Activated naive CD4-positive, alpha-beta T cell treated with anti-CD3 and anti-CD28 coated beads, Interleukin-2, amount 50 U/mL, for 24 hours (primary cell): Measurements from ENCODE around the gene ITSN2.

Experiments
- H3K27ac Mint-ChIP-seq: one replicate; pipeline ENCODE4 v1.8.0; 2021; ENCODE audit warnings: mild to moderate bottlenecking, mixed read lengths
- H3K27me3 Mint-ChIP-seq: one replicate; pipeline ENCODE4 v1.8.0; 2021; ENCODE audit warnings: mixed read lengths
- H3K36me3 Mint-ChIP-seq: one replicate; pipeline ENCODE4 v1.8.0; 2021; ENCODE audit warnings: mixed read lengths
- H3K4me1 Mint-ChIP-seq: one replicate; pipeline ENCODE4 v1.8.0; 2021; ENCODE audit warnings: mixed read lengths
- H3K4me3 Mint-ChIP-seq: one replicate; pipeline ENCODE4 v1.8.0; 2021; ENCODE audit warnings: mild to moderate bottlenecking, mixed read lengths
- H3K9me3 Mint-ChIP-seq: one replicate; pipeline ENCODE4 v1.8.0; 2021; ENCODE audit warnings: mixed read lengths

Gene ITSN2

DNA sequence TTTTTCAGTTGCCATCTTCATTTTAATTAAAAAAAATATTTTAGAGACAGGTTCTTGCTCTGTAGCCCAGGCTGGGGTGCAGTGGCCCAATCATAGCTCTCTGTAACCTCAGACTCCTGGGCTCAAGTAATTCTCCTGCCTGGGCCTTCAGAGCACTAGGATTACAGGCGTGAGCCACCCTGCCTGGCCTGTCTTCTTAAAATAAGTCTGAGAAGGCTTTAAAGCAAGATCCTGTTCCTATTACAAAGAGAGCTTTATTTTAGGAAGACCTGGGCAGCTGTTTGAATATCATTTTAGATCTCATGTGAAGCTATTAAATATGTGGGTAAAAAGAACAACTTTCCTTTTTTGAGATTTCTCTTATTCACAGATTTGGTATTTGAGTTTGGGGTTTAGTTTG, 184.0 kb downstream of the ITSN2 start:
- Mint-ChIP-seq H3K9me3 (no peaks in the 10 kb centered on the region), H3K27me3 (peaks cover 3% of the 10 kb centered on the region), H3K4me3 (no peak overlapping the region), H3K4me1 (no peaks in the 10 kb centered on the region), H3K27ac (no peak overlapping the region), H3K36me3 (no peaks in the 10 kb centered on the region)

DNA sequence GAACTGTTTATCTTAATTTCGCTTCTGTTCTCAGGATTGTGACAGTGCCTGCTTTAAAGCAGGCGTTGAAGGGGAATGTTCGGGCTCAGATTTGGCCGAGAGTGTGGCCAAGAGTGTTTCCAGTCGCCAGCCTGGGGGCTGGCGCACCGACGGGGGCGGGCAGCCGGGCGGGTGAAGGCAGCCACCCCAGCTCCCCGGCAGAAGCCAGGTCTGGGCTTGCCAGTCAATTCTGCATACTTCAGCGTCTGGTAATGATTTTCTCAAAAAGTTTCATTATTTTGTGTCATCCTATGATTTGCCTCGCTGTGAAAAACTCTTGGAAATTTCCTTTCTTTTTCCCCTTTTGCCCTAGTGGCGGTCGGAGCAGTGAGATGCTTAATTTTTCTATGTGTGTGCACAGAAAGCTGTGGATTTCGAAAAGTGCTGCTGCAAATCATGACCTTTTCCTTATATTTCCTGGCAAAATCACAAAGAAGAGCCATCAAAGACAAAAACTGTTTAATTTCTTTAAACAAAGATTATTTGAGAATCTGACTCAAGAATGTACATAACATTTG, 184.6 kb downstream of the ITSN2 start:
- no peak overlapping the region for H3K4me3 Mint-ChIP-seq
- peaks cover 3% of the 10 kb centered on the region for H3K27me3 Mint-ChIP-seq
- no peaks in the 10 kb centered on the region for H3K4me1 Mint-ChIP-seq
- no peaks in the 10 kb centered on the region for H3K9me3 Mint-ChIP-seq
- no peak overlapping the region for H3K27ac Mint-ChIP-seq
- H3K36me3 Mint-ChIP-seq: no peaks in the 10 kb centered on the region

DNA sequence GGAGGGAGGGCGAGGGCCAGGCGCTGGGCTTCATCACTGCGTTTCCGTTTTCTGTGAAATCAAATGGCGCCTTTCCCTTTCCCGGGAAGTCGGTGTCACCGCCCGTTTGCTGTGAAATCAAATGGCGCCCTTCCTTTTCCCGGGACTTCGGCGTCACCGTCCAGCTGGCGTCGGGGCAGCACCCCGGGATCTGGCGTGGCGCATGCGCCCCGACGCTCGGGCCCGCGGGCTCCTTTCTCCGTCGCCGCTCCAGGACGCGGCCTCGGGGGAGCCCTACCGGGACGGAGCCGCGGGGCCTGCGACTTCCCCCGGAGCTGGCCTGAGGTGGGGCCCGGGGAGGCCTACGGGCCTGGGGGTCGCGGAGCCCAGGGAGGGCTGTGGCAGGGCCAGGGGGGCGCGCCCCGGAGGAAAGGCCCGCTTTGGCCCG, 185.5 kb downstream of the ITSN2 start, which contains the start of gene FAM228A:
TSS of gene FAM228A (plus strand) at position 203 of the 427 bp plus-strand sequence. CDS start 428 bp downstream, outside the sequence.
- Mint-ChIP-seq H3K36me3 (no peaks in the 10 kb centered on the region), H3K27ac (no peak within 1 kb of the TSS), H3K27me3 (peaks cover 3% of the 10 kb centered on the region)

DNA sequence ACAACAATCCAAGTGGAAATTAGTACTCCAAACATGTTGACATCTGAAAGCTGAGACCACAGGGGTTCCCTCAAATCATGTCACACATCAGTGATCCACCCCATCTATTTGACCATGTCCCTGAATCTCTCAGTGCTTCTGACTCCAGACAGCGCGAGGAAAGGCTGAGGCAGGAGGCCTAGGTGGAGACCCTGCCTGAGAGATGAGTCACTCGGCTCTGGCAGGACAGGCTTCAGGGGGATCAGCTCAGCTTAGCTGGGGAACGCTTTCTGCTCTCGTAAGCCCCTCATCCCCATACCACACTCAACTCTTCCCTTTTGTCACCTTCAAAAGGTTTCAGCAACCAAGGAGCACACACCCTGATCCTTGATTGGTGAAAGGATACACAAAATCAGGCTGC, 191.3 kb downstream of the ITSN2 start:
- H3K27ac Mint-ChIP-seq: no peak overlapping the region
- peaks cover 1% of the 10 kb centered on the region for H3K27me3 Mint-ChIP-seq
- peaks cover 7% of the 10 kb centered on the region for H3K36me3 Mint-ChIP-seq
- no peaks in the 10 kb centered on the region for H3K9me3 Mint-ChIP-seq
- H3K4me1 Mint-ChIP-seq: no peaks in the 10 kb centered on the region
- no peak overlapping the region for H3K4me3 Mint-ChIP-seq

More for the DNA sequence above, 185.5 kb downstream of the ITSN2 start, which contains the start of gene FAM228A:
- Mint-ChIP-seq H3K4me3 (no peak within 1 kb of the TSS), H3K9me3 (no peaks in the 10 kb centered on the region), H3K4me1 (no peaks in the 10 kb centered on the region)

DNA sequence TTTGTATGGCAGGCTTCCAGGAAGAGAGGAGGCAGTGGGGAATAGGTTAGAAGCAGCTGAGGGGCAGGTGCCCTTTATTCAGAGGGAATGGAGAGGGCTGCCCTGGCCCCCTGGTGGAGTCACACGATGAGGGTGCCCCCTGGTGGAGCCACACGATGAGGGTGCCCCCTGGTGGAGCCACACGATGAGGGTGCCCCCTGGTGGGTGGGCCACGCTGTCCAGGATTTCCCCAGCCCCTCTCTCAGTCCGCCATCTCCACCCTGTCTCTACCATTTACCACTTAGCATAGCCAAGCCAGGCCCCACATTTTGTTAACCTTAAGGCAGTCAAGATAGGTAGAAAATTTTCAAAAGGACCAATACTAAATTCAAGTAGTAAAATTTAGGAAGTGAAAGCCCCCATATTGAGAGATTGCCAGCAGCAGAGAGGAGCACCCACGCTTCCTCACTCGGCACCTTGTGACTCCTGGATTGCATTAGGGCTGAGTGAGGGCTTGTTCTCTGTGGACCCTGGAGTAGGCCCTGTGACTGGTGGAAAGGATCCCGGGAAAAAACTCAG, 195.8 kb downstream of the ITSN2 start:
- H3K36me3 Mint-ChIP-seq: peaks cover 7% of the 10 kb centered on the region
- no peak overlapping the region for H3K4me3 Mint-ChIP-seq
- H3K27ac Mint-ChIP-seq: no peak overlapping the region

DNA sequence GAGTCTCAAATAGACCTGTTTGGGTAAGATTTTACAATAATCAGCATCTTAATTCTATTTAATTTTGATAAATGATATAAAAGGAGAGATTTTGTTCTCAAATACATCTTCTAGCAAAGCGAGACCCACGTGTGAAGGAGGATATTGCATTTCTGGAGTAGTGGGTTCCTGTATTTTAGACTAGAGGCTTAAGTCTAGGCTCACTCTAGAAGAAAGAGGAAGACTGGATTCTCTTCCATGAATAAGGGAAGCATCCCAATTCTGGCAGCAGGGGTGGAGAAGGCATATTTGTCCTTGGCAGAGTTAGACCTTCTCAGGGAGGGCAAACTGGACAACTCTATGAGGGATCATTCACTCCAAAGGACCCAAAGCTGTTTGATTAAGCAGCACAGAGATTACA, 196.7 kb downstream of the ITSN2 start:
- Mint-ChIP-seq H3K36me3 (peaks cover 9% of the 10 kb centered on the region), H3K27me3 (no peaks in the 10 kb centered on the region)

More for the DNA sequence above, 195.8 kb downstream of the ITSN2 start:
- Mint-ChIP-seq H3K9me3 (no peaks in the 10 kb centered on the region), H3K27me3 (no peaks in the 10 kb centered on the region), H3K4me1 (no peaks in the 10 kb centered on the region)

DNA sequence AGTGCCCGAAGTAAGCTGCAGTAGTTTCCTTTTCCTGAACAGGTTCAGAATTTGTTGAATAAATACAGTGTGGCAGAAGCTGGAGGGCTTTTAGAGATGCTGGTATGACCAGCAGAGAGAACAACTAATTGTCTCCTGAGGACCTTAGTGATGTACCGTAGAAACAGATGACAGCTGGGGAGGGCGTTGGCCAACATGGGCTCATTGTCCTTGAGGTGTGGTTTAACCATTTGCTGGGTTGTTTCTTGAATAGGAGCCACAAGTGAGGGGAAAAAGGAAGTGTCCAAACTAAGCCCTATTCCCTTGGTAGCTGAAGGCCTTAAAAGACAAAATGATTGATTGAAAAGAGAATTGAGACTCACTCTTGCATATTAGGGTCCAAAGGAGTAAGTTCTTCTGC, 197.2 kb downstream of the ITSN2 start:
- H3K27me3 Mint-ChIP-seq: no peaks in the 10 kb centered on the region

More for the DNA sequence above, 196.7 kb downstream of the ITSN2 start:
- H3K27ac Mint-ChIP-seq: no peak overlapping the region
- H3K9me3 Mint-ChIP-seq: no peaks in the 10 kb centered on the region
- no peak overlapping the region for H3K4me3 Mint-ChIP-seq
- H3K4me1 Mint-ChIP-seq: no peaks in the 10 kb centered on the region

DNA sequence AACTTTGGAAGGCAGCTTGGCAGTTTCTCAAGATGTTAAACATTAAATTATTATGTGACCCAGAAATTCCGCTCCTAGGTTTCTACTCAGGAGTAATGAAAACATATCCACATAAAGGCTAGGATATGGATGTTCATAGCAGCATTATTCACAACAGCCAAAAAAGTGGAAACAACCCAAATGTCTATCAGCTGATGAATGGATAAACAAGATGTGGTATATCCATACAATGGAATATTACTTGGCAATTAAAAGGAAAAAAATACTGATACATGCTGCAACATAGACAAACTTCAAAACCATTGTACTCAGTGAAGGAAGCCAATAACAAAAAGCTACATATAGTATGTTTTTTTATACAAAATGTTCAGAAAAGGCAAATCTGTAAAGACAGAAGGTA, 197.8 kb downstream of the ITSN2 start:
- H3K4me1 Mint-ChIP-seq: no peaks in the 10 kb centered on the region
- H3K9me3 Mint-ChIP-seq: no peaks in the 10 kb centered on the region
- H3K27ac Mint-ChIP-seq: no peak overlapping the region
- H3K4me3 Mint-ChIP-seq: no peak overlapping the region
- peaks cover 2% of the 10 kb centered on the region for H3K36me3 Mint-ChIP-seq
- H3K27me3 Mint-ChIP-seq: no peaks in the 10 kb centered on the region

More for the DNA sequence above, 197.2 kb downstream of the ITSN2 start:
- H3K9me3 Mint-ChIP-seq: no peaks in the 10 kb centered on the region
- no peaks in the 10 kb centered on the region for H3K4me1 Mint-ChIP-seq
- H3K36me3 Mint-ChIP-seq: peaks cover 5% of the 10 kb centered on the region
- no peak overlapping the region for H3K4me3 Mint-ChIP-seq
- H3K27ac Mint-ChIP-seq: no peak overlapping the region

DNA sequence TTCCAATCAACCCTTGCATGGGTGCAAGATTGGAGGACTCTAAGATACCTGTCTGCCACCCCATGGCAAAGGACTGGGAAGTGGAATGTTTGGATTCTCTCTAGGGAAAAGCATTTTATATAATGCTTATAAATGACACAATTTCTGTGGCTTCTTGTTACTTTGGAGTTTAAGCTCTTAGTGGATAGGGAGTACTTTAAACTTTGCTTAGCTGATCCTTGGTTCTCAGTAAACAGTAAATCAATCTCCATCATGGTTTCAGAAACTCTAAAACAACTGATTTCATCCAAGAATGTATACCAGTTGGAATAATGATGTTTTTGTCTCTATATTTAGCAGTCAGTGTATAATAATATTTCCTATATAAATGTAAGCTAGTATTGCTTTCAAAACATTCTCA, 199.6 kb downstream of the ITSN2 start:
- H3K9me3 Mint-ChIP-seq: no peaks in the 10 kb centered on the region
- no peak overlapping the region for H3K27ac Mint-ChIP-seq
- no peaks in the 10 kb centered on the region for H3K27me3 Mint-ChIP-seq
- peaks cover 3% of the 10 kb centered on the region for H3K36me3 Mint-ChIP-seq
- no peak overlapping the region for H3K4me3 Mint-ChIP-seq
- H3K4me1 Mint-ChIP-seq: no peaks in the 10 kb centered on the region

DNA sequence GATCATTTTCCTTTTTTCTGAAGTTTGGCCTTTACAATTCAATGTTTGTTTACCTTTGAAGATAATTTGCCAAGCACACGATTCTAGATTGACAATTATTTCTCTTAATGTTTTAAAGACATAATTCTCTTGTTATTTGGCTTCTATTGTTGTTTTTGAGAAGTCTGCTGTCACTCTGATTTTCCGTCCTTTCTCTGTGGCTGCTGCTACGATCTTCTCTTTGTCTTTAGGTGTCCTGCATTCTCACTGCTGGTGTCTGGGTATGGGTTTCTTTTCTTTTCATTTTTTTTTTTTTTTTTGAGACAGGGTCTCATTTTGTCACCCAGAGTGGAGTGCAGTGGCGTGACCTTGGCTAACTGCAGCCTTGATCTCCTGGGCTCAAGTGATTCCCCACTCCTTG, 200.6 kb downstream of the ITSN2 start:
- peaks cover 3% of the 10 kb centered on the region for H3K36me3 Mint-ChIP-seq
- H3K9me3 Mint-ChIP-seq: no peaks in the 10 kb centered on the region
- H3K27me3 Mint-ChIP-seq: no peaks in the 10 kb centered on the region
- H3K4me3 Mint-ChIP-seq: no peak overlapping the region
- H3K27ac Mint-ChIP-seq: no peak overlapping the region
- H3K4me1 Mint-ChIP-seq: no peaks in the 10 kb centered on the region

DNA sequence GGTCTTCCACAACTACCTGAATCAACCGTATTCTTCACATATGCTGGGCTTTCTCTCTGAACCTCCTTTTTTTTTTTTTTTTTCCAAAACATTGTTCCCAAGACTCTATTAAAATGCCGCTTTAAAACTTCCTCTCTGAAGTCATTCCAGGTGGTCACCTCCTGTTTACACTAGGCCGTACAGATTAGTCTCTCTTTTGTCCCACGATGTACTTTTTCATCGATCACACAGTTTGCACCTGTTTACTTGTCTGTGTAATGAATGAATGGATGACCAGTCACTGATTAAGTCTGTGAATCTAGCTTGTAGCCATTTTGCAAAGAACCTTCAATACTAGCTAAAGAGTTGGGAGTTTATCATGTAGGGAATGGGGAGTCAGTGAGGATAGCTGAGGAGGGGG, 202.2 kb downstream of the ITSN2 start:
- Mint-ChIP-seq H3K36me3 (peaks cover 3% of the 10 kb centered on the region), H3K27me3 (no peaks in the 10 kb centered on the region), H3K4me1 (no peaks in the 10 kb centered on the region), H3K9me3 (no peaks in the 10 kb centered on the region), H3K4me3 (no peak overlapping the region), H3K27ac (no peak overlapping the region)

DNA sequence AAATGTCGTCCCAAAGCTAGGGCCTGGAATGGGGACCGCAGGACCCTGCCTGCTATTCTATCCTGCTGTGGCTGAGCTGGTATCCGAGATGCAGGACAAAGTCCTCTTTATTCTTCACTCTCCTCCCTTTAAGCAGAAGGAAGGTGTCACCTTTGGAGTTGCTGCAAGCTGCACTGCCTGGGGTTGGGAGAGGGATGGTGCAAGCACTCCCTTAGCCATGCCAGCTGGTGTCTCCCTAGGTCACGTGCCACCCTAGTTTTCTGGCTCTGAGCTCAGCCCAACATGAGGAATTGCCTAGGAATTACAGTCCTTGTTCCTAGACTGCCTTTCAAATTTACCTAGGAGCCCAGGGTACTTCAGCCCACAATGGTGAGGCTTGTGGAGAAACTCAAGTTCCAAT, 206.9 kb downstream of the ITSN2 start:
- H3K4me1 Mint-ChIP-seq: no peaks in the 10 kb centered on the region
- H3K36me3 Mint-ChIP-seq: peaks cover 20% of the 10 kb centered on the region
- H3K9me3 Mint-ChIP-seq: peaks cover 8% of the 10 kb centered on the region
- no peaks in the 10 kb centered on the region for H3K27me3 Mint-ChIP-seq
- no peak overlapping the region for H3K4me3 Mint-ChIP-seq
- no peak overlapping the region for H3K27ac Mint-ChIP-seq
